ENCODE data around the gene NAA35. TPM values are rescaled to one million over a fixed set of nuclear protein-coding genes. Genes with fewer than 3 reads are reported as not detected.

The NAA35 gene
- total and polyA plus RNA-seq, 9 of the 15 experiments (the other 6 are each of a cell fraction or from before 2014, with no cell fraction given): 17.7 to 43.9 (median 29.0) TPM

- ChIA-PET CTCF (ENCODE audit: low intra/inter-chr PET ratio) (no interaction called here), POLR2A (no interaction called here)
- Histone ChIP-seq H3K4me1 (replicated peaks in 1 of 2; ENCODE audit: control insufficient read depth in 2 of 2, insufficient read depth in 2 of 2, low read length in 2 of 2) (no peaks in the 10 kb centered on the region), H3K9me1 (ENCODE audit: control insufficient read depth, insufficient read depth, low read length) (no peaks in the 10 kb centered on the region), H3K27ac (ENCODE audit: extremely low read depth, low read depth, low read length) (no peak overlapping the region), H2AFZ (ENCODE audit: low read depth, low read length) (no peak overlapping the region), H3K79me2 (ENCODE audit: control insufficient read depth, insufficient read depth, low read length) (no peaks in the 10 kb centered on the region), H3K36me3 (ENCODE audit: control insufficient read depth, insufficient read depth, low read length) (no peaks in the 10 kb centered on the region), H3K9ac (ENCODE audit: insufficient read depth in 1 of 2, low read depth in 2 of 2, low read length in 2 of 2) (no peak overlapping the region), H3K4me3 (no peak overlapping the region), H4K20me1 (replicated peaks; ENCODE audit: control insufficient read depth, insufficient read depth, low read length) (no peaks in the 10 kb centered on the region), H3K4me2 (ENCODE audit: insufficient read depth, low read length) (no peak overlapping the region), H3K9me3 (replicated peaks; ENCODE audit: control insufficient read depth, insufficient read depth, low read depth, low read length) (no peaks in the 10 kb centered on the region), H3K27me3 (ENCODE audit: control insufficient read depth in 2 of 2, insufficient read depth in 2 of 2, low read length in 2 of 2) (no peaks in the 10 kb centered on the region)
- intact Hi-C loops (cut with micrococcal nuclease): no loop called here
- ATAC-seq (no peak), DNase-seq (ENCODE audit: extremely low read depth in 1 of 4, low spot score in 3 of 4) (no peak), FAIRE-seq (no peak)
- in situ Hi-C loops (cut with MboI): no loop called here
- BruUV-seq (replicated peaks): no TSS peak
- TF ChIP-seq ZNF24 (IDR thresholded peaks at IDR 0.05): no peak
- TF ChIP-seq NFYB (IDR thresholded peaks at IDR 0.05; ENCODE audit: extremely low read depth, insufficient read length): no peak
- no peak for TF ChIP-seq HDGF (IDR thresholded peaks at IDR 0.05)
- no peak for TF ChIP-seq XRCC4 (IDR thresholded peaks at IDR 0.05; ENCODE audit: extremely low read depth, insufficient read depth, insufficient read length)
- TF ChIP-seq RBM34 (IDR thresholded peaks at IDR 0.05; ENCODE audit: borderline replicate concordance, insufficient read depth, low read length): no peak
- no peak for TF ChIP-seq MTA2 (IDR thresholded peaks at IDR 0.05; ENCODE audit: low read depth)
- no peak for TF ChIP-seq ZNF717 (CRISPR knock-in tag; IDR thresholded peaks at IDR 0.05)
- TF ChIP-seq HMG20B (CRISPR knock-in tag; IDR thresholded peaks at IDR 0.05): no peak
- no peak for TF ChIP-seq E2F8 (IDR thresholded peaks at IDR 0.05; ENCODE audit: low read depth, partially characterized antibody)
- TF ChIP-seq KHSRP (IDR thresholded peaks at IDR 0.05): no peak
- TF ChIP-seq ATF2 (CRISPR knock-in tag; IDR thresholded peaks at IDR 0.05): no peak
- TF ChIP-seq ESRRB (CRISPR knock-in tag; IDR thresholded peaks at IDR 0.05; ENCODE audit: borderline replicate concordance): no peak
- no peak for TF ChIP-seq TFE3 (CRISPR knock-in tag; IDR thresholded peaks at IDR 0.05)
- no peak for TF ChIP-seq ZFP91 (CRISPR knock-in tag; IDR thresholded peaks at IDR 0.05)
- no peak for TF ChIP-seq FOXM1 (IDR thresholded peaks at IDR 0.05; ENCODE audit: low read depth)
- no peak for TF ChIP-seq FOXM1 (CRISPR knock-in tag; IDR thresholded peaks at IDR 0.05; ENCODE audit: low read depth)
- TF ChIP-seq MAFF (IDR thresholded peaks at IDR 0.05; ENCODE audit: low read length): no peak
- TF ChIP-seq SPI1 (IDR thresholded peaks at IDR 0.05; ENCODE audit: borderline replicate concordance, low read depth, low read length): no peak
- 0% methylated on average over 1 of the region's 1 CpG for WGBS (ENCODE audit: insufficient coverage, low coverage, missing lambda C conversion rate)
Measured at GRCh38 chr9:85892401-85892800, 48.5 kb upstream of the NAA35 start.
